HCT116 (cell line): ENCODE measurements around the gene OPCML.

ENCODE experiments used
- ATF3 ChIP-seq: IDR thresholded peaks from 2 replicates; pipeline ENCODE4 v1.6.1; 2012
- CTCF ChIP-seq, 3 experiments: fragments of 200-600 bp in 1 of 3; sonication (generic) in 1 of 3; IDR thresholded peaks in 2 of 3; conservative IDR thresholded peaks in 1 of 3; 2 replicates each; pipeline ENCODE4 v1.5.1; 2012 to 2017; ENCODE audit warnings: low read depth in 2 of 3, low read length in 2 of 3, antibody characterized with exemption in 1 of 3, borderline replicate concordance in 1 of 3, control low read depth in 1 of 3, mild to moderate bottlenecking in 1 of 3, mixed read lengths in 1 of 3, mixed run types in 1 of 3, moderate library complexity in 1 of 3; ENCODE audit not compliant: insufficient read depth in 1 of 3
- EZH2 ChIP-seq: fragments of 200-600 bp; sonication (generic); IDR thresholded peaks from 2 replicates; pipeline ENCODE4 v1.6.1; 2017; ENCODE audit warnings: antibody characterized with exemption, mixed run types
- RAD21 ChIP-seq: IDR thresholded peaks from 2 replicates; pipeline ENCODE4 v1.6.1; 2012; ENCODE audit warnings: low read depth, mild to moderate bottlenecking
- ZBTB33 ChIP-seq: IDR thresholded peaks from 2 replicates; pipeline ENCODE4 v1.6.1; 2011; ENCODE audit warnings: mild to moderate bottlenecking, low read length, moderate library complexity; ENCODE audit not compliant: insufficient replicate concordance; ENCODE audit errors: extremely low read depth
- TF ChIP-seq, protein P1 (sequence below): IDR thresholded peaks from 2 replicates; pipeline ENCODE4 v1.6.1; 2012

GRCh38 chr11:133206313-133207005, 325.8 kb downstream of the OPCML start:
- TF ChIP-seq CTCF (IDR thresholded peaks at IDR 0.05 in 2 of 3, conservative IDR thresholded peaks at IDR 0.05 in 1 of 3; ENCODE audit: borderline replicate concordance in 1 of 3, insufficient read depth in 1 of 3, low read depth in 2 of 3, low read length in 2 of 3), result no peak
- TF ChIP-seq RAD21, result no peak
- TF ChIP-seq ZBTB33, result no peak
- TF ChIP-seq, protein P1, sequence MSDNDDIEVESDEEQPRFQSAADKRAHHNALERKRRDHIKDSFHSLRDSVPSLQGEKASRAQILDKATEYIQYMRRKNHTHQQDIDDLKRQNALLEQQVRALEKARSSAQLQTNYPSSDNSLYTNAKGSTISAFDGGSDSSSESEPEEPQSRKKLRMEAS, result no peak
- TF ChIP-seq ATF3, result no peak
- no peak for TF ChIP-seq EZH2
